Subcutaneous adipose tissue (tissue), 4 donors: ENCODE measurements around the gene MYL3. TPM values are rescaled to one million over a fixed set of nuclear protein-coding genes. Genes with fewer than 3 reads are reported as not detected.

ENCODE experiments used
- total RNA-seq, 4 donors: library from RNA; depleted of rRNA; stranded (reverse); fragments of >200 nt; gene quantifications; one replicate each; pipeline ENCODE4 v1.1.0, GENCODE V29; 2016
- TF ChIP-seq, protein P1 (sequence below): fragments of 450-650 bp; IDR thresholded peaks from one replicate; pipeline ENCODE4 v1.5.1; 2016; ENCODE audit warnings: low read depth, mild to moderate bottlenecking, control low read depth, antibody characterized with exemption, moderate library complexity

MYL3 gene
- total RNA-seq, 4 donors from 2014 or later: 2.0 to 9.8 (median 6.4) TPM

DNA sequence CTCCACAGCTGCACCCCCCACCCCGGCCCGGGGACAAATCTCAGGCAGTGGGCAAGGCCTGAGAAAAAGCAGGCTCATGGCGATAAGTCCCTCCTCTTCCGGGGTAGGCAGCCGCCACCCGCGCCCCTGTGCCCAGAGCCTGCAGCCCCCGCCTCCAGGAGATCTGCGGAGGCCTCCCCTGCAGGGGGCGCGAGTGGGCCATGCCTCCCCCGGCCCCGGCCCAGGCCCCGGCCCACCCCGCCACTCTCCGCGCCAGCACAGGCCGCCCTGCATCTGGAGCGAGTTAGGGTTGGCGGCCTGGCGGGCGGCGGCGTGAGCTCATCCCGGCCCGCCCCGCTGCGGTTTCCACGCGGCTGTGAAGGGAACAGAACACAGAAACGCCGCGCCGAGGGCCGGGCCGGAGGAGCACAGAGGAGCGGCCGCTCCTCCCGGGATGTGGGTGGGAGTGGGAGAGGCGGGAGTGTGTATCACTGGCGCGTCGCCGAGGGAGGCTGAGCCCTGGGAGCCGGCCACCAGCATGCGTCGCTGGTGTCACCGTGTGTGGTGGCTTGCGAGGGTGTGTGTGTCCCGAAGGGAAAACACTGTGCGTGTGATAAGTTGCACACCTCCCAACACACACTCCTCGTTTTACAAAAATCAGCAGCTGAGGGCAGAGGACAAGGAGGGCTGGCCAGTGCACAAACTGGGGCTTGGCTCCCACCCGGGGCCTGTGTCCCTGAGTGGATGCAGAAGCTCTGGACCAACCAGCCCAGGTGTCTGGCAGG, 17.2 kb downstream of the MYL3 start:
- TF ChIP-seq, protein P1, sequence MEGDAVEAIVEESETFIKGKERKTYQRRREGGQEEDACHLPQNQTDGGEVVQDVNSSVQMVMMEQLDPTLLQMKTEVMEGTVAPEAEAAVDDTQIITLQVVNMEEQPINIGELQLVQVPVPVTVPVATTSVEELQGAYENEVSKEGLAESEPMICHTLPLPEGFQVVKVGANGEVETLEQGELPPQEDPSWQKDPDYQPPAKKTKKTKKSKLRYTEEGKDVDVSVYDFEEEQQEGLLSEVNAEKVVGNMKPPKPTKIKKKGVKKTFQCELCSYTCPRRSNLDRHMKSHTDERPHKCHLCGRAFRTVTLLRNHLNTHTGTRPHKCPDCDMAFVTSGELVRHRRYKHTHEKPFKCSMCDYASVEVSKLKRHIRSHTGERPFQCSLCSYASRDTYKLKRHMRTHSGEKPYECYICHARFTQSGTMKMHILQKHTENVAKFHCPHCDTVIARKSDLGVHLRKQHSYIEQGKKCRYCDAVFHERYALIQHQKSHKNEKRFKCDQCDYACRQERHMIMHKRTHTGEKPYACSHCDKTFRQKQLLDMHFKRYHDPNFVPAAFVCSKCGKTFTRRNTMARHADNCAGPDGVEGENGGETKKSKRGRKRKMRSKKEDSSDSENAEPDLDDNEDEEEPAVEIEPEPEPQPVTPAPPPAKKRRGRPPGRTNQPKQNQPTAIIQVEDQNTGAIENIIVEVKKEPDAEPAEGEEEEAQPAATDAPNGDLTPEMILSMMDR: no peak

DNA sequence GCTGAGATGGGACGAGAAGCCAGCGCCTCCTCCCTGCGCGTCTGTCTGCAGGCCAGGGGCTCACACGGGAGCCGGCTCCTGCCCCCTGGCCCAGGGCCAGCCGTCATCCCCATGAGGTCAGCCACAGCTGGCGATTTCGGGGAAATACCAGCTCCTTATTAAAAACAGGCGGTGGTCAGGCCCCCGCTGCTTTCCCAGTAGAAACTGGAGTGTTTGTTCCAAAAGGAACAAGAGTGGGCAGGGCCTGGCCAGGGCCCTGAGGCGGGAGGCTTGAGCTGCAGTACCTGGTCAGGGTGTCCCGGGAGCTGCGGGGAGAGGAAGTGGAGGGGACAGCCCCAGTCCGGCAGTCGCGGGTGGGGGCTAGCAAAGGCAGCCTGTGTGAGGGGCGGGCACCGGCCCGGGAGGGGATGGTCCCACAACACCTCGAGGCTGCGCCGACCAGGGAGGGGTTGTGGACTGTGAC, 17.8 kb downstream of the MYL3 start:
- TF ChIP-seq, protein P1: no peak

DNA sequence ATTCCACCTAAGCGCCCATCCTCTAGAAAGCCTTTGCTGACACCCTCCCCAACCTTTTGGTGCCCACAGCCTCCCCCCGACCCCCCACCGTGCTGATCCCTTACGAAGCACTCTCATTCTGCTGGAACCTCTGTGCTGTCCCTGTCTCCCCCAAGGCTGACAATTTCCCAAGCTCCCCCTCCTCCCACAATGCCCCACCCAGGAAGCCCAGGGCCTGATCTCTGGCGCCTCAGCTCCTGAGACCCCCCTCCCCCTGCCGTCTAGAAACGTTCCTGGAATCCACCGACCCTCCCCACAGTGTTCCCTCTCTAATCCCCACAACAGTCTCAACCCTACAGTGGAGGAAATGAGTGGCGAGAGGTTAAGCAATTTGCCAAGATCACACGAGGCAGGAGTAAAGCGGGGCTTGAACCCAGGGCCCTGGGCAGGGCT, 18.3 kb downstream of the MYL3 start:
- TF ChIP-seq, protein P1: no peak

DNA sequence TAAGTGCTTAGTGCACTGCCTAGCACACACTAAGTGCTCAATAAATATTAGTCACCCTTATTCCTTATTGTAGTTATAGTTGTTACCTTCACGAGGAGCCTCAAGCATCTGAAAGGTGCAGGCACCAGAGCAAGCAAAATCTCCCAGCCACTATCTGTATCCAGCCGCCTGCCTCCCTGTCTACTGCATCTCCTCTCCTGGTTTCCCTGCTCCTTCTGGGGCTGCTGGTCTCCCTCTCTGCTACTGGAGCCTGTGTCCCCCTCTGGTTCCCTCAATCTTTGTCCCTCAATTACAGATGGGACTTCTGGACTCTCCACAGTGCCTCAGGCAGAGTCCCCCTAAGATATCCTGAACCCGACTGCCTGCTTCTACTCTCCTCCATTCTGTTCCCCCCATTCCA, 18.8 kb downstream of the MYL3 start:
- TF ChIP-seq, protein P1: no peak

DNA sequence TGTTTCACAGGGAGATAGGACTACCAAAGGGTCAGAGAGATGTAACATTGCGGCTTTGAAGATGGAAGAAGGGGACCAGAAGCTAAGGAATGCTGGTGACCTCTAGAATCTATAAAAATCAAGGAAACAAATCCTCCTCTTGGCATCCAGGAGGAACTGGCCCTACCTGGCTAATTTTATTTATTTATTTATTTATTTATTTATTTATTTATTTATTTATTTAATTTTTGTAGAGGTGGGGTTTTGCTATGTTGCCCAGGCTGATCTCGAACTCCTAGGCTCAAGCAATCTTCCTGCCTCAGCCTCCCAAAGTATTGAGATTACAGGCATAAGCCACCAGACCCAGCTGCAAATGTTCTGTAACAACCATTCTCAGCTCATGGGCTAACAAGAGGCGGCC, 19.7 kb downstream of the MYL3 start:
- TF ChIP-seq, protein P1: no peak

DNA sequence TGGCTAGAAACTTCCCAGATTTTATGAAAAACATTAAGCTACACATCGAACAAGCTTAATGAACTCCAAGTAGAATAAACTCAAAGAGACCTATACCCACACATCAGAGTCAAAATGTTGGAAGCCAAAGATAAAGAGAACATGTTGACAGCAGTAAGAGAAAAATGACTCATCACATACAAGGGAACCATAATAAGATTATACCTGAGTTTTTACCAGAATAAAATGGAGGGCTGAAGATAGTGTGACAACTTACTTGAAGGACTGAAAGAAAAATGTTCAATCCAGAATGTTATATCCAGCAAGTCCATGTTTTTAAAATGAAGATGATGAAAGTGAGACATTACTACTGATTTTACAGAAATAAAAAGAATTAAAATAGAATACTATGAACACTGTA, 22.8 kb downstream of the MYL3 start:
- TF ChIP-seq, protein P1: no peak

DNA sequence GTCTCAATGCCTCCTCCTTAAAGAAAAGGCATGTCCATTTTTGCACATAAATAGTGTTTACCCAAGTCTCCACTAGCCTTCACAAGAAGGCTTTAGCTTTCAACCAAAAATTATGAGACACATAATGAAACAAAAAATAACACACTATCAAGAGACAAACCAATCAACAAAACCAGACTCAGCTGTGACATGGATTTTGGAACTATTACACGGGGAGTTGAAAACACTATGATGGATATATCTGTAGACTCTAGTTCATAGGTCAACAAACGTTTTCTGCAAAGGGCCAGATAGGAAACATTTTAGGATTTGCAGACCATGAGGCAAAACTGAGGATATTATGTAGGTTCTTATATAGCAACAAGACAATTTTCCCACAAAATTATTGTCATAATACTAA, 24.9 kb downstream of the MYL3 start:
- TF ChIP-seq, protein P1: no peak
